ENCODE measurements around the gene FBXO17. TPM values are rescaled to one million over a fixed set of nuclear protein-coding genes. Genes with fewer than 3 reads are reported as not detected.
A peak's percentile ranks its signal among the peaks of the same experiment; 100 is the strongest.

Gene FBXO17
- total and polyA plus RNA-seq, 2 of the 13 experiments (the other 11 are each of a cell fraction or from before 2014, with no cell fraction given), result 22.1 to 58.7 TPM

DNA sequence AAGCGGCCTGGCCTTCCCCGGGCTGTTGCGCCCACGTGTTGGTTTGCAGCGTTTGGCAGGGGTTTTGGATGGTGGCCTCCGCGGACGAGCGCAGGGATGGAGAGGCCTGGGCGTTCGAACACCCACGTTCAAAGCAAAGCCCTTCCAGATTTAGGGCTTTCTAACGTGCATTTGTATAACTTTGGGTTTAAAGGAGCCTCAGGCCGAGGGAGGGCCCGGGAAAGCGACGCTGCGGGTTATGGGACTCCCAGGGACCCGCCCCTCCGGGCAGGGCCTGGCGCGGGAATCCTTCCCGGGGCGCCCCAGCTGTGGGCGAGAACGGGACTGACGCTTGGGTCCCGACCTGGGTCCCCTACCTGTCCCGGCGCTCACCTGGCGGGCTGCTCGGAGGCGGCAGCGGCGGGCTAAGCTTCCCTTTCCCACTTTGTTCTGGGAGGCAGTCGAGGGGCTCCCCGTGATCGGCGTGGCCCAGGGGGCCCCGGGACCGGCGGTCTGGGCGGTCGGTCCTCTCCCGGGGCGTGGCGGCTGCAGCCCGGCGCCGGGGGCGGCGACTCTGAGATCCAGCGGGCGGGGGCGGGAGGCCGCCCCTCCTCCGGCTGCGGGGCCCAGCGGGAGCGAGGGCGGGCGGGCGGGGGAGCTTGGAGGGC lies at the start of gene FBXO17 (continued):
- TF ChIP-seq ZGPAT (CRISPR knock-in tag; IDR thresholded peaks at IDR 0.05) (peak; percentile 43; the same call in 1 of the 2 replicates), NKX3-1 (CRISPR knock-in tag; IDR thresholded peaks at IDR 0.05) (no peak), GABPB1 (CRISPR knock-in tag; IDR thresholded peaks at IDR 0.05) (peak; percentile 64; the same call in 1 of the 2 replicates), ZNF496 (CRISPR knock-in tag; IDR thresholded peaks at IDR 0.05; ENCODE audit: insufficient replicate concordance) (no peak), SSRP1 (CRISPR knock-in tag; IDR thresholded peaks at IDR 0.05) (no peak), RFX1 (IDR thresholded peaks at IDR 0.05) (no peak), KAT2B (IDR thresholded peaks at IDR 0.05; ENCODE audit: borderline replicate concordance, low read depth, low read length) (no peak), PLRG1 (conservative IDR thresholded peaks at IDR 0.05) (no peak), FOXK1 (CRISPR knock-in tag; IDR thresholded peaks at IDR 0.05; ENCODE audit: borderline replicate concordance, low read depth) (0 out of 2 replicates have a peak, but pooled peaks have one; percentile 34), FOXK2 (IDR thresholded peaks at IDR 0.05) (no peak), ZNF30 (CRISPR knock-in tag; IDR thresholded peaks at IDR 0.05) (0 out of 2 replicates have a peak, but pooled peaks have one; percentile 78), CCDC6 (CRISPR knock-in tag; IDR thresholded peaks at IDR 0.05) (peak; percentile 65; the same call in 1 of the 2 replicates), ZNF713 (CRISPR knock-in tag; IDR thresholded peaks at IDR 0.05) (no peak), RBFOX2 (IDR thresholded peaks at IDR 0.05; ENCODE audit: low read depth, low read length) (peak; percentile 83), SIX4 (CRISPR knock-in tag; IDR thresholded peaks at IDR 0.05) (no peak), GRHL1 (CRISPR knock-in tag; conservative IDR thresholded peaks at IDR 0.05) (no peak), NFE2 (CRISPR knock-in tag; IDR thresholded peaks at IDR 0.05) (no peak)
- TF ChIP-seq, protein P1, sequence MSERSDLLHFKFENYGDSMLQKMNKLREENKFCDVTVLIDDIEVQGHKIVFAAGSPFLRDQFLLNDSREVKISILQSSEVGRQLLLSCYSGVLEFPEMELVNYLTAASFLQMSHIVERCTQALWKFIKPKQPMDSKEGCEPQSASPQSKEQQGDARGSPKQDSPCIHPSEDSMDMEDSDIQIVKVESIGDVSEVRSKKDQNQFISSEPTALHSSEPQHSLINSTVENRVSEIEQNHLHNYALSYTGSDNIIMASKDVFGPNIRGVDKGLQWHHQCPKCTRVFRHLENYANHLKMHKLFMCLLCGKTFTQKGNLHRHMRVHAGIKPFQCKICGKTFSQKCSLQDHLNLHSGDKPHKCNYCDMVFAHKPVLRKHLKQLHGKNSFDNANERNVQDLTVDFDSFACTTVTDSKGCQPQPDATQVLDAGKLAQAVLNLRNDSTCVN (CRISPR knock-in tag; IDR thresholded peaks at IDR 0.05; ENCODE audit: borderline replicate concordance), result peak; percentile 35; the same call in 1 of the 2 replicates
- TF ChIP-seq, protein P2, sequence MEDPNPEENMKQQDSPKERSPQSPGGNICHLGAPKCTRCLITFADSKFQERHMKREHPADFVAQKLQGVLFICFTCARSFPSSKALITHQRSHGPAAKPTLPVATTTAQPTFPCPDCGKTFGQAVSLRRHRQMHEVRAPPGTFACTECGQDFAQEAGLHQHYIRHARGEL (CRISPR knock-in tag; IDR thresholded peaks at IDR 0.05), result no peak
